Measurements from ENCODE around the gene KRT72. TPM values are rescaled to one million over a fixed set of nuclear protein-coding genes. Genes with fewer than 3 reads are reported as not detected.

The KRT72 gene
- total and polyA plus RNA-seq, 2 donors (not counting 3 experiments of a cell fraction or from before 2014, with no cell fraction given) = not detected

DNA sequence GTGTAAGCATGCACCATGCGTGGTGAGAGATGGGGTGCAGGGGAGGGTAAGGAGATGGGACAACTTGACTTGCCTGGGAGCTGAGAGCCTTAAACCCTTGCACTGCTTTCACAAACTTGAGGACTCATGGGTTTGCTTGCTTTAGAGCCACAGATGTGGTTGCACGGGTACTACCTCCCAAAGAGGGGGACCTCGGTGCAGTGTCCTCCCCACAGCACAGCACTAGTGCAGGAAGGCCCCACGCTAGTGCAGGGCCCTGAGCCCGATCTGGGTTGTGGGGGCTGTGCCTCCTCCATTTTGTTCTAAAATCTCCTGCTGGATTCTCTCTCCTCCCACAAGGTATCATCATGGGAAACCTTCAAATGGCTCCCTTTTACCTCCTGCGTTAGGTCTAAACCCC is 11.2 kb downstream of the KRT72 start:
- CTCF ChIA-PET = interaction anchor here (1.8 kb wide), 1 partner anchor 276 kb away, joined by 6 read pairs; no protein-coding TSS in a partner anchor

More for the DNA sequence above, 11.2 kb downstream of the KRT72 start:
- Histone ChIP-seq H3K4me1 (ENCODE audit: control insufficient read depth, extremely low read depth, insufficient read depth, low read length) (no peaks in the 10 kb centered on the region), H3K9ac (replicated peaks; ENCODE audit: extremely low read depth, insufficient read depth, low read length) (no peak overlapping the region), H3K4me3 (replicated peaks in 1 of 3; ENCODE audit: insufficient read depth in 1 of 3, low read depth in 1 of 3, low read length in 3 of 3) (no peak overlapping the region), H4K20me1 (replicated peaks; ENCODE audit: control insufficient read depth, extremely low read depth, insufficient read depth, low read length) (no peaks in the 10 kb centered on the region), H2AFZ (ENCODE audit: low read depth, low read length) (no peak overlapping the region), H3K9me3 (replicated peaks; ENCODE audit: control insufficient read depth, insufficient read depth, low read length) (no peaks in the 10 kb centered on the region), H3K27ac (ENCODE audit: insufficient read depth, low read depth, low read length) (no peak overlapping the region), H3K4me2 (ENCODE audit: insufficient read depth, low read length) (no peak overlapping the region), H3K36me3 (ENCODE audit: control insufficient read depth in 2 of 2, extremely low read depth in 1 of 2, insufficient read depth in 2 of 2, low read length in 2 of 2) (no peaks in the 10 kb centered on the region), H3K27me3 (ENCODE audit: control insufficient read depth in 2 of 2, insufficient read depth in 2 of 2, low read length in 2 of 2) (peaks cover 0 to 2% of the 10 kb centered on the region in 2 experiments), H3K9me1 (replicated peaks; ENCODE audit: control insufficient read depth, extremely low read depth, insufficient read depth, low read length) (no peaks in the 10 kb centered on the region), H3K79me2 (ENCODE audit: control insufficient read depth, insufficient read depth, low read length) (no peaks in the 10 kb centered on the region)
- intact Hi-C loops (cut with micrococcal nuclease) = no loop called here
- FAIRE-seq = no peak
- no peak for DNase-seq (ENCODE audit: low read depth, low spot score)
- dilution Hi-C loops (cut with MboI; ENCODE audit: extremely low pct_ligation_motif_present, low sequenced_read_pairs) = no loop called here
- TF ChIP-seq CTCF (IDR thresholded peaks at IDR 0.05; ENCODE audit: extremely low read depth in 1 of 2, insufficient read depth in 1 of 2, low read depth in 1 of 2, low read length in 2 of 2) = no peak
- no peak for TF ChIP-seq MYC (IDR thresholded peaks at IDR 0.05; ENCODE audit: low read depth, low read length)
- TF ChIP-seq EZH2 (IDR thresholded peaks at IDR 0.05; ENCODE audit: borderline replicate concordance, low read depth, low read length, severe bottlenecking) = no peak
- no peak for TF ChIP-seq JUN (IDR thresholded peaks at IDR 0.05; ENCODE audit: borderline replicate concordance, insufficient read depth, insufficient read length, low read depth)
- no peak for TF ChIP-seq POLR2AphosphoS5 (IDR thresholded peaks at IDR 0.05; ENCODE audit: insufficient read depth, low read depth, low read length)
- no peak for TF ChIP-seq GATA2 (IDR thresholded peaks at IDR 0.05; ENCODE audit: insufficient read depth, insufficient read length, low read depth, low read length)
- TF ChIP-seq FOS (IDR thresholded peaks at IDR 0.05; ENCODE audit: borderline replicate concordance, insufficient read depth, low read length) = no peak
- TF ChIP-seq POLR2A (IDR thresholded peaks at IDR 0.05; ENCODE audit: low read depth, low read length) = no peak
- TF ChIP-seq, protein P1, sequence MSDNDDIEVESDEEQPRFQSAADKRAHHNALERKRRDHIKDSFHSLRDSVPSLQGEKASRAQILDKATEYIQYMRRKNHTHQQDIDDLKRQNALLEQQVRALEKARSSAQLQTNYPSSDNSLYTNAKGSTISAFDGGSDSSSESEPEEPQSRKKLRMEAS (IDR thresholded peaks at IDR 0.05; ENCODE audit: insufficient read depth, insufficient read length) = no peak
- BruUV-seq (replicated peaks) = no TSS peak
- POLR2A ChIA-PET = no interaction called here
